Caco-2 (cell line): Measurements from ENCODE around the gene ZC3H14. TPM values are rescaled to one million over a fixed set of nuclear protein-coding genes. Genes with fewer than 3 reads are reported as not detected.

Source experiments
- BruUV-seq: library from RNA; stranded (reverse); fragments of 400-500 nt; replicated peaks from 2 replicates; lab custom pipeline; 2021; lab: Mats Ljungman, UMichigan
- CTCF ChIA-PET: fragments of 300-600 bp; sonication (Branson Sonifier 250); formaldehyde crosslinking; loops from one replicate; lab custom pipeline; 2022; ENCODE audit warnings: antibody characterized with exemption; lab: Charles Lee
- POLR2A ChIA-PET: fragments of 300-600 bp; sonication (Branson Sonifier 250); formaldehyde crosslinking; loops from one replicate; lab custom pipeline; 2022; ENCODE audit warnings: antibody characterized with exemption; lab: Charles Lee
- DNase-seq, 2 experiments: peaks; one replicate each; pipeline versions ENCODE4 v3.0.0 to v3.0.0-alpha.2; 2020 to 2022
- H3K27me3 ChIP-seq: replicated peaks from 2 replicates; pipeline ENCODE4 v1.6.0; 2011; ENCODE audit warnings: low read length; ENCODE audit not compliant: control insufficient read depth, insufficient read depth
- H3K36me3 ChIP-seq: 2 replicates; pipeline ENCODE4 v1.5.1; 2011; ENCODE audit warnings: low read length; ENCODE audit not compliant: control insufficient read depth, insufficient read depth
- H3K4me1 ChIP-seq: fragments of 250-450 bp; sonication (Bioruptor Pico); 2 replicates; pipeline ENCODE4 v1.5.1; 2020; ENCODE audit warnings: mild to moderate bottlenecking
- H3K4me3 ChIP-seq: 2 replicates; pipeline ENCODE4 v1.5.1; 2011; ENCODE audit warnings: low read depth, mild to moderate bottlenecking, control low read depth, low read length
- H3K9me3 ChIP-seq: fragments of 250-450 bp; sonication (Bioruptor Pico); 2 replicates; pipeline ENCODE4 v1.5.1; 2020; ENCODE audit warnings: mild to moderate bottlenecking, moderate library complexity
- H3K27ac Mint-ChIP-seq: one replicate; pipeline ENCODE4 v1.8.0; 2022; ENCODE audit warnings: mixed read lengths; ENCODE audit not compliant: unreplicated experiment
- H3K27me3 Mint-ChIP-seq: one replicate; pipeline ENCODE4 v1.8.0; 2022; ENCODE audit warnings: mixed read lengths; ENCODE audit not compliant: insufficient read depth, unreplicated experiment
- H3K36me3 Mint-ChIP-seq: one replicate; pipeline ENCODE4 v1.8.0; 2022; ENCODE audit warnings: mild to moderate bottlenecking, mixed read lengths; ENCODE audit not compliant: insufficient read depth, unreplicated experiment
- H3K4me1 Mint-ChIP-seq: one replicate; pipeline ENCODE4 v1.8.0; 2022; ENCODE audit warnings: low read depth, mixed read lengths; ENCODE audit not compliant: unreplicated experiment
- H3K4me3 Mint-ChIP-seq: one replicate; pipeline ENCODE4 v1.8.0; 2022; ENCODE audit warnings: mild to moderate bottlenecking, moderate library complexity, mixed read lengths; ENCODE audit not compliant: unreplicated experiment
- H3K9me3 Mint-ChIP-seq: one replicate; pipeline ENCODE4 v1.8.0; 2022; ENCODE audit warnings: mixed read lengths; ENCODE audit not compliant: unreplicated experiment
- CTCF ChIP-seq, 2 experiments: fragments of 200-600 bp in 1 of 2; IDR thresholded peaks; 1 replicate in 1 of 2; 2 replicates in 1 of 2; pipeline versions ENCODE4 v1.5.1 to v1.8.0; 2011 to 2022; ENCODE audit warnings: antibody characterized with exemption in 1 of 2, control low read depth in 1 of 2, inconsistent platforms in 1 of 2, low read depth in 1 of 2, low read length in 1 of 2, mild to moderate bottlenecking in 1 of 2, moderate library complexity in 1 of 2; ENCODE audit not compliant: insufficient read depth in 1 of 2, severe bottlenecking in 1 of 2, unreplicated experiment in 1 of 2
- intact Hi-C: fragments of 100-400 bp; cut with micrococcal nuclease; formaldehyde crosslinking; loops from one replicate; pipeline ENCODE4 v1.10.0; 2022; ENCODE audit not compliant: unreplicated experiment
- total RNA-seq: library from RNA; stranded (reverse); gene quantifications from 2 replicates; pipeline ENCODE4 v1.2.3, GENCODE V29; 2022

ZC3H14 gene
- total RNA-seq, 1 experiment from 2014 or later: 77.1 TPM

DNA sequence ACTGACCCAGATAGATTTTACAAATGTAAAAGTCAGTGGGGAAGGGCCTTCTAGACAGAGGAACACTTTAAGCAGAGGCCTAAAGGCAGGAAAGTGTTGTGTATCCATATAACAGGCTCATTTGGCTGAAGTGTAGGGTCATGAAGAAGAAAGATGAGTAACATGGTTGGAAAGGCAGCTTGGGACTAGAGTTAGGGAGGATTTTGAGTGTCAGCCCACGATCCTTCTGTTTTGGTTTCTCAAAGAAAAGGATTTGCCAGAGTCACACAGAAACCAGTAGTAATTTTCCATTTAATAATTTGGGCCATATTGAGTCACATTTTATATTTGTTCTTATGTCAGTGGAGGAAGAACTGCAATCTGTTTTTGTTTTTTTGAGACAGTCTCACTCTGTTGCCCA is 76.4 kb downstream of the ZC3H14 start:
- intact Hi-C loops: no loop called here
- H3K9me3 Mint-ChIP-seq: peaks cover 23% of the 10 kb centered on the region
- POLR2A ChIA-PET: no interaction called here
- no peak for TF ChIP-seq CTCF (IDR thresholded peaks at IDR 0.05; ENCODE audit: insufficient read depth in 1 of 2, low read depth in 1 of 2, low read length in 1 of 2, severe bottlenecking in 1 of 2, unreplicated experiment in 1 of 2)
- Histone ChIP-seq H3K36me3 (no peaks in the 10 kb centered on the region), H3K4me1 (no peaks in the 10 kb centered on the region), H3K9me3 (peaks cover 11% of the 10 kb centered on the region; the same call in 1 of the 2 replicates), H3K27me3 (no peaks in the 10 kb centered on the region), H3K4me3 (no peak overlapping the region)
- BruUV-seq: no TSS peak
- no peaks in the 10 kb centered on the region for H3K36me3 Mint-ChIP-seq
- DNase-seq: no peak
- H3K4me1 Mint-ChIP-seq: no peaks in the 10 kb centered on the region
- no peak overlapping the region for H3K27ac Mint-ChIP-seq
- CTCF ChIA-PET: no interaction called here
- H3K4me3 Mint-ChIP-seq: no peak overlapping the region
- no peaks in the 10 kb centered on the region for H3K27me3 Mint-ChIP-seq

DNA sequence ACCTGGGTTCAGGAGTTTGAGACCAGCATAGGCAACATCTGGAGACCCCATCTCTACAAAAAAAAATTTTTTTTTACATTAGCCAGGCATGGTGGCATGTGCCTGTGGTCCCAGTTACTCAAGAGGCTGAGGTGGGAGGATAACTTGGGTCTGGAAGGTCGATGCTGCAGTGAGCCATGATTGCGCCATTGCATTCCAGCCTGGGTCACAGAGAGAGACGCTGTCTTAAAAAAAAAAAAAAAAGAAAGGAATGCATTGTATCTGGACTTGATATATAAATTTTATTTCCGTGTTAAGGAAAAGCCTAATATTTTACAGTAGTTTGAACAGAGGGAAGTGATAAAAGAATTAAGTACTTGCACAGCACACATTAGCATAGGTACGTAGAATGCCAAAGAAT is 97.2 kb downstream of the ZC3H14 start:
- Histone ChIP-seq H3K36me3 (no peaks in the 10 kb centered on the region), H3K9me3 (no peaks in the 10 kb centered on the region), H3K4me1 (no peaks in the 10 kb centered on the region), H3K27me3 (no peaks in the 10 kb centered on the region), H3K4me3 (no peak overlapping the region)
- Mint-ChIP-seq H3K27ac (no peak overlapping the region), H3K36me3 (no peaks in the 10 kb centered on the region), H3K4me1 (peaks cover 5% of the 10 kb centered on the region), H3K9me3 (no peaks in the 10 kb centered on the region), H3K27me3 (no peaks in the 10 kb centered on the region), H3K4me3 (no peak overlapping the region)
- TF ChIP-seq CTCF (IDR thresholded peaks at IDR 0.05; ENCODE audit: insufficient read depth in 1 of 2, low read depth in 1 of 2, low read length in 1 of 2, severe bottlenecking in 1 of 2, unreplicated experiment in 1 of 2): no peak
- no TSS peak for BruUV-seq
- intact Hi-C loops: no loop called here
- POLR2A ChIA-PET: no interaction called here
- CTCF ChIA-PET: no interaction called here
- peak in 1 of 2 experiments; percentile 41 for DNase-seq

DNA sequence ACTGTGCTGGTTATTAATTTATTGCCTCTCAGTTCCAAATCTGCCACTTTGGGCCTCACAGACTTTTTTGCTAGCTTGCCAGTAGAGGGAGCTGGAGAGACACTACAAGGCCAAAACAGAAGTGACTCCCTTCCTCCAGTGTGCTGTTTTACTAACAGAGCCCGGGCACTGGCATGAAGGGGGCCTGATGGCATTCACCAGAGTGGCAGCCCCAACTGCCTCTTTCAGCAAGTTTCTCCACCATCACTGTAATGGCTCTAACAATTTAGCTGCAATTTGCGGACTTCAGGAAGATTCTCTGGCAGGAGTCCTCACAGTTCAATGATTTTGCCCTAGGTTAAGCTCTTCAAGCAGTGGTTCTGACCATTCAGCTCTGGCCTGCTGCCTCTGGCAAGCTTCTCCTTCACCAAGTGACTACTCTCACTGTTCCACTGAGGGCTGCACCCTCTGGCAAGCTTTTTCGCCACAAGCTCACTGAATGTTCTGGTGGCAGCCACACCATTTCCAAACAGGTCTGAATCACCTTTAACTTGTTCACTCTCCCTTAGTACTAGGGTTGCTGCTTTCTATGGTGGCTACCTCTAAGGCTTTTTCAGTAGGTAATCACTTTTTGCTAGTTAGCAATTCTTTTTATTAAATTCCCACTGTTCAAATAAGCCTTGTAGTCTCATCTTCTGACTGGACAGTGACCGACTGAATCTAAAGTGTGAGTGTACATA is 104.9 kb downstream of the ZC3H14 start:
- Mint-ChIP-seq H3K36me3 (no peaks in the 10 kb centered on the region), H3K27me3 (peaks cover 17% of the 10 kb centered on the region), H3K4me1 (no peaks in the 10 kb centered on the region), H3K9me3 (peaks cover 10% of the 10 kb centered on the region), H3K27ac (no peak overlapping the region), H3K4me3 (no peak overlapping the region)
- no peaks in the 10 kb centered on the region for H3K4me1 ChIP-seq
- intact Hi-C loops: loop anchor here (1.0 kb wide), 2 partner anchors 201 to 346 kb away; no protein-coding TSS in a partner anchor
- BruUV-seq: no TSS peak
- POLR2A ChIA-PET: no interaction called here
- DNase-seq: peak; percentile 59 to 72
- CTCF ChIA-PET: interaction anchor here (0.6 to 1.4 kb wide), 8 partner anchors 14 to 344 kb away, joined by 3 to 8 read pairs (median 4); partner anchors contain the start of gene TTC8
- TF ChIP-seq CTCF (IDR thresholded peaks at IDR 0.05; ENCODE audit: insufficient read depth in 1 of 2, low read depth in 1 of 2, low read length in 1 of 2, severe bottlenecking in 1 of 2, unreplicated experiment in 1 of 2): peak; percentile 81 to 89
- H3K36me3 ChIP-seq: no peaks in the 10 kb centered on the region
- no peaks in the 10 kb centered on the region for H3K27me3 ChIP-seq
- no peaks in the 10 kb centered on the region; the same call in 1 of the 2 replicates for H3K9me3 ChIP-seq
- no peak overlapping the region for H3K4me3 ChIP-seq
